Activated naive CD4-positive, alpha-beta T cell treated with anti-CD3 and anti-CD28 coated beads, Interleukin-2, amount 10 ng/mL, durations not matched to agents 7 days and 5 days (primary cell): ENCODE data around the gene SHC2.
A peak's percentile ranks its signal among the peaks of the same experiment; 100 is the strongest.

Experiments
- CTCF ChIA-PET: fragments of 350-600 bp; sonication (Branson Sonifier 250); formaldehyde crosslinking; loops from one replicate; lab custom pipeline; 2021; ENCODE audit warnings: antibody characterized with exemption; lab: Charles Lee
- DNase-seq: peaks from one replicate; pipeline ENCODE4 v3.0.0-alpha.2; 2020
- H3K27ac Mint-ChIP-seq: one replicate; pipeline ENCODE4 v1.8.0; 2021; ENCODE audit warnings: mild to moderate bottlenecking, moderate library complexity, mixed read lengths
- H3K27me3 Mint-ChIP-seq: one replicate; pipeline ENCODE4 v1.8.0; 2021; ENCODE audit warnings: mild to moderate bottlenecking, mixed read lengths
- H3K36me3 Mint-ChIP-seq: one replicate; pipeline ENCODE4 v1.8.0; 2021; ENCODE audit warnings: mixed read lengths
- H3K4me1 Mint-ChIP-seq: one replicate; pipeline ENCODE4 v1.8.0; 2021; ENCODE audit warnings: mixed read lengths
- H3K4me3 Mint-ChIP-seq: one replicate; pipeline ENCODE4 v1.8.0; 2021; ENCODE audit warnings: mild to moderate bottlenecking, moderate library complexity, mixed read lengths
- H3K9me3 Mint-ChIP-seq: one replicate; pipeline ENCODE4 v1.8.0; 2021; ENCODE audit warnings: mixed read lengths

Gene SHC2

DNA sequence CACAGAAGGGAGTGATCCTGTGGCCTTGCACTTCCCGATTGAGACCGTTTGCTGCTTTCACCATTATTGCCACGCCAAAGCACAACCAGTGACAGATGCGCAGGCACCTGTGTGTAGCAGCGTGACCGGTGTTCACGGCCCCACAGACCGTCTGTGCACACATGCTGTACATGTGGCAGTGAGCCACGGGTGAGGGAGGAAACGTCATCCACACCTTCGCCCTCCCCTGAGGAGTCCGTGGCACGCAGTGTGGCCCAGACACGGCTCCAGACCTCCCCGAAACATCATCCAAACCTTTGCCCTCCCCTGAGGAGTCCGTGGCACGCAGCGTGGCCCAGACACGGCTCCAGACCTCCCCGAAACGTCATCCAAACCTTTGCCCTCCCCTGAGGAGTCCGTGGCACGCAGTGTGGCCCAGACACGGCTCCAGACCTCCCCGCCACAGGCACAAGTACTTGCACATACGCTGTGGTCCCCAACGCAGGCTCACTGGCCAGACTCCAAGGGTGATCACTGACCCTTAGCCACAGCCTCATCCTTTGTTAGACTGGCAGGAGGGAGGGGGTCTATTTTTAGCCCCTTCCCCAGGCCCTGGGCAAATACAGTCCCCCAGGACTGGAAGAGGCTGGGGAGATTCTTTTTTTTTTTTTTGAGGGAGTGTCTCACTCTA is 7.9 kb upstream of the SHC2 start:
- H3K4me3 Mint-ChIP-seq = no peak overlapping the region
- DNase-seq = no peak
- H3K27me3 Mint-ChIP-seq = peaks cover 4% of the 10 kb centered on the region
- no peak overlapping the region for H3K27ac Mint-ChIP-seq
- H3K9me3 Mint-ChIP-seq = peaks cover 3% of the 10 kb centered on the region
- no peaks in the 10 kb centered on the region for H3K36me3 Mint-ChIP-seq
- no peaks in the 10 kb centered on the region for H3K4me1 Mint-ChIP-seq
- CTCF ChIA-PET = no interaction called here

DNA sequence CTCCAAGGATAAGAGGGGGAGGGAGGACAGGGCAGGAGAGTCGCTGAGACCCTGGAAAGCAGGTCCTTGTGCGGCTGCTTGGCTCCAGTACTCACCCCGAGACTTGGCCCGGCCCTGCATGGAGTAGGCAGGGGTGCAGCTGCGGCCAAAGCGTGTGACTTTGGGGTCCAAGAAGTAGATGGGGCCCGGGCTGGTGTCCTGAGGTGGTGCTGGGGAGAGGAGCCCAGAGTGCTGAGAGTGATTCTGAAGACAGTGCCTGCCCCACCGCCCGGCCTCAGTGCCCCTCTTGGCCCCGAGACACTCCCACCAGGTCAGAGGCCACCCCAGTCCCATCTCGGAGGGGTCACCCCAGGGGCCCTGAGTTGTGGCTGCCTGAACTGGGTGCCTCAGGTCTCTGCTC is 6.7 kb upstream of the SHC2 start:
- Mint-ChIP-seq H3K27me3 (peaks cover 9% of the 10 kb centered on the region), H3K9me3 (peaks cover 3% of the 10 kb centered on the region), H3K36me3 (no peaks in the 10 kb centered on the region), H3K27ac (no peak overlapping the region), H3K4me3 (no peak overlapping the region), H3K4me1 (no peaks in the 10 kb centered on the region)
- DNase-seq = no peak
- CTCF ChIA-PET = no interaction called here

DNA sequence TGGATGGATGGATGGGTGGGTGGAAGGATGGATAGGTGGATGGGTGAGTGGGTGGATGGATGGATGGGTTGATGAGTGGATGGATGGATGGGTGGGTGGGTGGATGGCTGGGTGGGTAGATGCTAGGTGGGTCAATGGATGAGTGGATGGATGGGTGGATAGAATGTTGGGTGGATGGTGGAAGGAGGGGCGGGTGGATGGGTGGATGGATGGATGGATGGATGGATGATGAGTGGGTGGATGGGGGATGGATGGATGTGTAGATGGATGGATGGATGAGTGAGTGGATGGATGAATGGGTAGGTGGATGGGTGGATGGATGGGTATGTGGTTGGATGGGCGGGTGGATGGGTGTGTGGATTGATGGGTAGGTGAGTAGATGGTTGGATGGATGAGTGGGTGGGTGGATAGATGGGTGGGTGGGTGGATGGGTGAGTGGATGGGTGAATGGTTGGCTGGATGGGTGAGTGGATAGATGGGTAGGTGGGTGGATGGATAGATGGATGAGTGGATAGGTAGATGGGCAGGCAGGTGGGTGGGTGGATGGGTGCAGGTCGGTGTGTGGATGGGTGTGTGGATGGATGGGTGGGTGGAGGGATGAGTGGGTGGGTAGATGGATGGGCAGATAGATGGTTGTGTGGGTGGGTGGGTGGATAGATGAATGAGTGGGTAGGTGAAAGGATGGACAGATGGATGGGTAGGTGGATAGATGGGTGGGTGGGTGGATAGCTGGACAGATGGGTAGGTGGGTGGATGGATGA is 4.4 kb upstream of the SHC2 start:
- Mint-ChIP-seq H3K4me1 (peaks cover 5% of the 10 kb centered on the region), H3K9me3 (peaks cover 3% of the 10 kb centered on the region)
- DNase-seq = no peak

GRCh38 chr19:464208-464545 is 3.3 kb upstream of the SHC2 start:
- CTCF ChIA-PET = no interaction called here
- Mint-ChIP-seq H3K27me3 (peaks cover 34% of the 10 kb centered on the region), H3K4me3 (no peak overlapping the region), H3K9me3 (peaks cover 3% of the 10 kb centered on the region), H3K36me3 (peaks cover 3% of the 10 kb centered on the region), H3K4me1 (peaks cover 10% of the 10 kb centered on the region), H3K27ac (no peak overlapping the region)
- no peak for DNase-seq

More for the DNA sequence above, 4.4 kb upstream of the SHC2 start:
- Mint-ChIP-seq H3K27me3 (peaks cover 24% of the 10 kb centered on the region), H3K27ac (no peak overlapping the region), H3K36me3 (peaks cover 2% of the 10 kb centered on the region), H3K4me3 (no peak overlapping the region)
- CTCF ChIA-PET = no interaction called here

GRCh38 chr19:463483-464207 is 2.8 kb upstream of the SHC2 start:
- Mint-ChIP-seq H3K4me3 (no peak overlapping the region), H3K9me3 (peaks cover 3% of the 10 kb centered on the region), H3K36me3 (peaks cover 3% of the 10 kb centered on the region), H3K27me3 (peaks cover 39% of the 10 kb centered on the region), H3K4me1 (peaks cover 10% of the 10 kb centered on the region), H3K27ac (no peak overlapping the region)
- CTCF ChIA-PET = no interaction called here
- no peak for DNase-seq

DNA sequence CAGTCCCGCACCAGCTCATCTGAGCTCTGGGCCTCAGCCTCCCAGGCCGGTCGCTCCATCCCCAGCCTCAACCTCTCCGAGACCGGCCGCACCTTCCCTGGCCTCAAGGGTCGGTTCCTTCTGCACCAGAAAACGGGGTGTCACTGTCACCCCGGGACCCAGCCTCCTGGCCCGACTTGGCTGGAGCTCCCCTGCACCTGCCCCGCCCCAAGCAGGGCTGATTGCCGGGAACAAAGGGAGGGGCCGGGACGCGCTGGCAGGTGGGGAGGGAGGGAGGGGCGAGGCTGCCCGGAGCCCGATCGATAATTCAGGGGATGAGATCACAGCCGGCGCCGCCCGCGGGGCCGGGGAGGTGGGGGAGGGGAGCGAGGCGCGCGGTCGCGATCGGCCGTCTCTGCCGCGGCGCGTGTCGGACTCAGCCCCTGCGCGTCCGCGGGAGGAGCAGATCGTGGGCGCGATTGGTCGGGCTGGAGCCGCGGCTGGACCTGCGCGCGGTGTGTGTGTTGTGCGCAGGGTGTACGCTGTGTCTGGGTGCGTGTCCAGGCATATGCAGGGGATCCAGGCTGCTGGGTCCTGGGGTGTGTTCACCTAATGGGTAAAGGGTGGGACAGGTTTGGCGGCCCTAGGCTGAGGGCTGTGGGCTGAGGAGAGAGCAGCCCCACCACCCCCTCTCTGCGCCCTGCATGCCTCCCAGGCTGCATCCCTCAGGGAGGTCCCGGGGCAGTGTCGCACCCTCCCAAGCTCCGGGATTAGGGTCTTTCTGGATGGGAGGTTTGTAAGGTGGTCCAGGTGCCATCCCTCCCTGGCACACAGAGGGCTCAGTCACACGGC is 1.1 kb upstream of the SHC2 start:
- H3K4me3 Mint-ChIP-seq = peak overlapping the region; percentile 44
- CTCF ChIA-PET = no interaction called here
- H3K27me3 Mint-ChIP-seq = peaks cover 42% of the 10 kb centered on the region
- DNase-seq = no peak
- peaks cover 3% of the 10 kb centered on the region for H3K36me3 Mint-ChIP-seq
- no peak overlapping the region for H3K27ac Mint-ChIP-seq
- H3K9me3 Mint-ChIP-seq = peaks cover 3% of the 10 kb centered on the region
- peaks cover 10% of the 10 kb centered on the region for H3K4me1 Mint-ChIP-seq

DNA sequence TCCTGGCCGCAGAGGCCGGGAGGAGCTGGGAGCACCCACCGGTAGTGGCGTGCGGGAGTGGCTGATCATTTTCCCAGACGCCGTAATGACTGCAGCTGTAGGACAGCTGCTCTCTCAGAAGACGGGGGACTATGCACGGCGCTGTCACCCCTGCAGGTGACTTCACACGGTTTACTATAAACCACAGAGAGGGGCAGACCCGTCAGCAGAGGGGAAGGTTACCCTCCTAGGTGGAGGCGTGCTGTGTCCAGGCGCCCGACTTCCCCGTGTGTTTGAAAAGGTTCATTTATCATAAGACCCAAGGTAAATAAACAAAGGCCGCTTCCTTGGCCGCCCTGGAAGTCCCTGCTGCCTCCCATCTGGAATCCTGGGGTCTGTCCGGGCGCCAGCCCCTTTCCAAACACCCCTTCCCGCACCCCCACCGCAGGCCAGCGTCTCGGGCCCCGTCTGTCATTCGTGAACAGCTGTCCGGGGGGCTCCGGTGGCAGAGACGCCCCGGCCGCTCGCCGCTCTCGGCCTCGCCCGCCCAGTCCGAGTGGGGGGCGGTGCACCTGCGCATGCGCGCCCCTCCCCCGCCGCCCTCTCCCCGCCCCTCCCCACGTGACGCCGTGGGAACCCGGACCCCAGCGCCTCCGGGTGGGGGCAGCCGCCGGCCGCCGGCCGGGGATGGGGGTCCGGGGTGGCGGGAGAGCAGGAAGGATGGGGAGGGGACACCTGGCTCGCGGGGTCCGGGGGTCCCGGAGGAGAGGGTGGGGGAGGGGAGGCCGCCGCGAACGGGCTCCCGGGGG is 915 bp downstream of the SHC2 start:
- Mint-ChIP-seq H3K9me3 (peaks cover 3% of the 10 kb centered on the region), H3K27ac (no peak overlapping the region), H3K27me3 (peaks cover 42% of the 10 kb centered on the region), H3K36me3 (peaks cover 3% of the 10 kb centered on the region), H3K4me1 (peaks cover 10% of the 10 kb centered on the region), H3K4me3 (peak overlapping the region; percentile 18)
- CTCF ChIA-PET = no interaction called here
- DNase-seq = no peak

DNA sequence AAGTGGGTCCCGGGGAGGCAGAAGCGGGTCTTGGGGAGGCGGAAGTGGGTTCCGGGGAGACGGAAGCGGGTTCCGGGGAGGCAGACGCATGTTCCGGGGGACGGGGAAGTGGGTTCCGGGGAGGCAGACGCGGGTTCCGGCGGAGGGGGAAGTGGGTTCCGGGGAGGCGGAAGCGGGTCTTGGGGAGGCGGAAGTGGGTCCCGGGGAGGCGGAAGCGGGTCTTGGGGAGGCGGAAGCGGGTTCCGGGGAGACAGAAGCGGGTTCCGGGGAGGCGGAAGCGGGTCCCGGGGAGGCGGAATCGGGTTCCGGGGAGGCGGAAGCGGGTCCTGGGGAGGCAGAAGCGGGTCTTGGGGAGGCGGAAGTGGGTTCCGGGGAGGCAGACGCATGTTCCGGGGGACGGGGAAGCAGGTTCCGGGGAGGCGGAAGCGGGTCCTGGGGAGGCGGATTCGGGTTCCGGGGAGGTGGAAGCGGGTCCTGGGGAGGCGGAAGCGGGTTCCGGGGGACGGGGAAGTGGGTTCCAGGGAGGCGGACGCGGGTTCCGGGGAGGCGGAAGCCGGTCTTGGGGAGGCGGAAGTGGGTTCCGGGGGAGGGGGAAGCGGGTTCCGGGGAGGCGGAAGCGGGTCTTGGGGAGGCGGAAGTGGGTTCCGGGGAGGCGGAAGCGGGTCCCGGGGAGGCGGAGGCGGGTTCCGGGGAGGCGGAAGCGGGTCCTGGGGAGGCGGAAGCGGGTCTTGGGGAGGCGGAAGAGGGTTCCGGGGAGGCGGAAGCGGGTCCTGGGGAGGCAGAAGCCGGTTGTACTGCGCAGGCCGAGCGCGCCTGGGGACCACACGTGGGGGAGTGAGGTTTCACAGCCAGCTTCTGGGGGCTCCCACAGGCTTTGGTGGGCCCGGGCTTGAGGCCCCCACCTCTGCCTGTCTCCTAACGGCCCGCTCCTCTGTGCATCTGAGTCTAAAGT is 2.5 kb downstream of the SHC2 start:
- Mint-ChIP-seq H3K27me3 (peaks cover 38% of the 10 kb centered on the region), H3K9me3 (no peaks in the 10 kb centered on the region), H3K4me1 (peaks cover 10% of the 10 kb centered on the region), H3K36me3 (peaks cover 3% of the 10 kb centered on the region), H3K4me3 (no peak overlapping the region), H3K27ac (no peak overlapping the region)
- no peak for DNase-seq
- CTCF ChIA-PET = no interaction called here

GRCh38 chr19:457636-458035 is 3.2 kb downstream of the SHC2 start:
- DNase-seq = no peak
- Mint-ChIP-seq H3K9me3 (no peaks in the 10 kb centered on the region), H3K27ac (no peak overlapping the region), H3K4me1 (peaks cover 10% of the 10 kb centered on the region), H3K27me3 (peaks cover 34% of the 10 kb centered on the region), H3K4me3 (no peak overlapping the region), H3K36me3 (peaks cover 3% of the 10 kb centered on the region)
- CTCF ChIA-PET = no interaction called here

DNA sequence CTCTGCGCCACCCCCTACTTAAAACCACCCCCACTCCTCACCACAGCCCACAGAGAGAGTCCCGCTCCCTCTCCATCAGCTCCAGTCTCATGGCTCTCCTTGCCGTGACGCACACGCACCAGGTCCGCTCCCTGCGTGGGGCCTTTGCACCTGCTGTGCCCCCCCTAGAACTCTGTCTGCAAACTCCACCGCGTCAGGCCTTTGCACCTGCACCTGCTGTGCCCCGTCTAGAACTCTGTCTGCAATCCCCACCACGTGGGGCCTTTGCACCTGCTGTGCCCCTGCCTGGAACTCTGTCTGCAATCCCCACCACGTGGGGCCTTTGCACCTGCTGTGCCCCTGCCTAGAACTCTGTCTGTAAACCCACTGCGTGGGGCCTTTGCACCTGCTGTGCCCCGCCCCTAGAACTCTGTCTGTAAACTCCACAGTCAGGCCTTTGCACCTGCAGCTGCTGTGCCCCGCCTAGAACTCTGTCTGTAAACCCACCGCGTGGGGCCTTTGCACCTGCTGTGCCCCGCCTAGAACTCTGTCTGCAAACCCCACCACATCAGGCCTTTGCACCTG is 4.2 kb downstream of the SHC2 start:
- Mint-ChIP-seq H3K27me3 (peaks cover 24% of the 10 kb centered on the region), H3K4me3 (no peak overlapping the region), H3K36me3 (peaks cover 3% of the 10 kb centered on the region), H3K27ac (no peak overlapping the region), H3K9me3 (peaks cover 2% of the 10 kb centered on the region), H3K4me1 (peaks cover 7% of the 10 kb centered on the region)
- no peak for DNase-seq
- CTCF ChIA-PET = no interaction called here

- CTCF ChIA-PET = no interaction called here
- Mint-ChIP-seq H3K27ac (no peak overlapping the region), H3K27me3 (peaks cover 18% of the 10 kb centered on the region), H3K4me3 (no peak overlapping the region), H3K36me3 (peaks cover 1% of the 10 kb centered on the region), H3K9me3 (peaks cover 7% of the 10 kb centered on the region), H3K4me1 (peaks cover 6% of the 10 kb centered on the region)
- no peak for DNase-seq
Observed at GRCh38 chr19:455851-456546, 4.8 kb downstream of the SHC2 start.

DNA sequence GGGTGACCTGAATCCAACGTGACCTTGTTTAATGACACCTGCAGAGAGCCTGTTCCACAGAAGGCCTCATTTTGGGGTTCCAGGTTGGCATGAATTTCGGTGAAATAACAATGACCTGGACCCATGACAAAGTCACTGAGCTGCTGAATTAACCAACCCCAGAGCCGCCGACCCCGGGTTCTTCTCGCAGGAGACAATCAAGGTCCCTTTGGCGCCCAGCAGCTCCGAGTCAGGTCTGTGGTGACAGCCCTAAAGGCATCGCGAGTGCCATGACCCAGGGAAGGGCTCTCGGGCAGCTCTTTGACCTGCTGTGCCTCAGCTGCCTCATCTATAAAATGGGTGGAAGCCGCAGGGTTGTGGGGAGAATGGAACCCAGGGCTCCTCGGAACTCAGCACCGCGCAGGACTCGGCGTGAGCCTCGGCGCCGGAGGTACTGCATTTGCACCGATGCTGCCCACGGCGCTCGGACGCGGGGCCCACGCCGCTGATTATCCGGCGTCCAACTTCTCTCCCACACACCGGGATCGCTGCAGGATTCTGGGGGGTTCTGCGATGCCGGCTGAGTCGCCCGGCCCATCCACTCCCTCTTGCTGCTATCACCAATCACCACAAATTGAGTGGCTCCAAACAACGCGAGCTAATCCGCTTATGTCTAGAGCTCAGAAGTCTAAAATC is 5.7 kb downstream of the SHC2 start:
- H3K27me3 Mint-ChIP-seq = peaks cover 18% of the 10 kb centered on the region
- peaks cover 1% of the 10 kb centered on the region for H3K36me3 Mint-ChIP-seq
- H3K27ac Mint-ChIP-seq = no peak overlapping the region
- DNase-seq = no peak
- no peak overlapping the region for H3K4me3 Mint-ChIP-seq
- H3K4me1 Mint-ChIP-seq = peaks cover 6% of the 10 kb centered on the region
- CTCF ChIA-PET = no interaction called here
- peaks cover 14% of the 10 kb centered on the region for H3K9me3 Mint-ChIP-seq
